ENCODE measurements around the gene SCN5A.

SCN5A gene

GRCh38 chr3:38543586-38543985 is 105.9 kb downstream of the SCN5A start:
- Histone ChIP-seq H3K36me3 (no peaks in the 10 kb centered on the region), H3K9me3 (replicated peaks in 1 of 11) (no peaks in the 10 kb centered on the region), H4K20me1 (peaks cover 0 to 53% (median 28%) of the 10 kb centered on the region in 11 experiments; a peak in 15 of 22 replicates), H3K27ac (no peak overlapping the region), H3K4me2 (peak overlapping the region in 4 of 11 experiments; percentile 86 to 94 (median 90); a peak in 5 of 22 replicates), H3K4me3 (no peak overlapping the region), H3K27me3 (peaks cover 0 to 20% (median 16%) of the 10 kb centered on the region in 11 experiments; a peak in 14 of 22 replicates), H3K4me1 (peaks cover 14 to 42% (median 34%) of the 10 kb centered on the region in 10 experiments), H3K9ac (no peak overlapping the region)
- TF ChIP-seq Cebpa-rat (IDR thresholded peaks at IDR 0.05), result no peak

DNA sequence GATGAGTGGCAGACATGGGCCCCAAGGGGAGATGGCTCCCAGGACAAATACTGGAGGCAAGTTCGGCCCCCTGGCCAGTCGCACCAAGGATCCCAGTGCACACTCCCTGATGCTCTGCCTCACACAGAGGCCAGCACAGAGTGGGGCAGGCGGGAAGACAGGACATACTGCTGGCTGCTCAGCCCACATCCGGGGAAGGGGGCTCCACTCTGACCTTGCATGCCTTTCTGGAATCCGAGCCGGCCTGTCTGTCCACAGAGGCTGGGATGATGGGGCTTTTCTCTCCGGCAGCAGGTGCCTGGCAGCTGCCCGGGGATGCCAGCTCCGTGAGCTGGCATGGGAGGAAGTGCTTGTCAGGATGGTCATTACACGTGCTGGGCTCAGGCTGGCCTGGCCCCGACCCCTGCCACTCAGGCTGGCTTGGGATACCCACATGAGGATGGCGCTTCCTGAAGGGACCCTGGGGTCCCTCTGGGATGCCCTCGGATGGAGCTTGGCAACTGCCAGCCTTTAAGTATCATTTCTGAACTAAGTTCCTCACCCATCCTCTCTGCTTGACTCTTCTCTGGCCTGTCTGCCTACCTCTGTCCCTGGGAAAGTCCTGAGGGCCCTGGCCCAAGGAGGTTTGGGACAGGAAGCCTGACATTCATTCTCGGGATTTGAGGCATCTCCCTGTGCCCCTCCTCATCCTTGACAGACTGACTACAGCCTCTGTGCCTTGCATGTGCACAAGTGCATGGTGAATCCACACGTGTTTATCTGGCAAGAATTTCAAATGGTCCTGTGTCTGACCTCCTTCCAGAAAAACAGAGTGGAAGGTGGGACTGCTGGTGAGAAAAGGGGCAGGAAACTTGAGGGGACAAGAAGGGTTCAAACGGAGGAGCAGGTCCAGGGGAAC is 106.8 kb downstream of the SCN5A start:
- H3K4me3 ChIP-seq, result no peak overlapping the region; a peak in 3 of 20 replicates

GRCh38 chr3:38541806-38542205 is 107.7 kb downstream of the SCN5A start:
- peaks cover 0 to 7% (median under 1%) of the 10 kb centered on the region in 11 experiments; a peak in 5 of 22 replicates for H3K36me3 ChIP-seq
- TF ChIP-seq Cebpa-rat (IDR thresholded peaks at IDR 0.05), result no peak
- H3K9ac ChIP-seq, result 0 out of 22 replicates have a peak overlapping the region, but pooled peaks of 1 of the 11 experiments have one; percentile 30
- peaks cover 0 to 58% (median 28%) of the 10 kb centered on the region in 11 experiments; a peak in 15 of 22 replicates for H4K20me1 ChIP-seq
- H3K4me1 ChIP-seq, result peaks cover 14 to 31% (median 25%) of the 10 kb centered on the region in 10 experiments
- no peaks in the 10 kb centered on the region for H3K9me3 ChIP-seq (replicated peaks in 1 of 11)
- no peak overlapping the region for H3K27ac ChIP-seq
- peak overlapping the region; percentile 56 to 94 (median 85) for H3K4me2 ChIP-seq
- H3K27me3 ChIP-seq, result peaks cover 0 to 20% (median 16%) of the 10 kb centered on the region in 11 experiments; a peak in 14 of 22 replicates
- H3K4me3 ChIP-seq, result no peak overlapping the region; a peak in 3 of 20 replicates

More for the DNA sequence above, 106.8 kb downstream of the SCN5A start:
- peaks cover 0 to 20% (median 16%) of the 10 kb centered on the region in 11 experiments; a peak in 14 of 22 replicates for H3K27me3 ChIP-seq
- H3K27ac ChIP-seq, result no peak overlapping the region
- H3K36me3 ChIP-seq, result no peaks in the 10 kb centered on the region; a peak in 2 of 22 replicates
- no peaks in the 10 kb centered on the region for H3K9me3 ChIP-seq (replicated peaks in 1 of 11)
- H3K4me2 ChIP-seq, result peak overlapping the region in 10 of 11 experiments; percentile 56 to 94 (median 86); a peak in 19 of 22 replicates
- 0 out of 22 replicates have a peak overlapping the region, but pooled peaks of 1 of the 11 experiments have one; percentile 27 for H3K9ac ChIP-seq
- TF ChIP-seq Cebpa-rat (IDR thresholded peaks at IDR 0.05), result no peak
- H4K20me1 ChIP-seq, result peaks cover 0 to 58% (median 28%) of the 10 kb centered on the region in 11 experiments; a peak in 15 of 22 replicates
- H3K4me1 ChIP-seq, result peaks cover 14 to 32% (median 26%) of the 10 kb centered on the region in 10 experiments

GRCh38 chr3:38538773-38539353 is 110.6 kb downstream of the SCN5A start:
- Histone ChIP-seq H4K20me1 (peaks cover 0 to 57% (median 28%) of the 10 kb centered on the region in 11 experiments; a peak in 15 of 22 replicates), H3K4me3 (no peak overlapping the region), H3K27me3 (peaks cover 0 to 17% (median 16%) of the 10 kb centered on the region in 11 experiments; a peak in 14 of 22 replicates), H3K9ac (no peak overlapping the region), H3K27ac (no peak overlapping the region), H3K4me1 (peaks cover 14 to 31% (median 25%) of the 10 kb centered on the region in 10 experiments), H3K36me3 (peaks cover 0 to 30% (median 11%) of the 10 kb centered on the region in 11 experiments; a peak in 13 of 22 replicates), H3K9me3 (replicated peaks in 1 of 11) (peaks cover 0 to 12% (median 0%) of the 10 kb centered on the region in 11 experiments; a peak in 2 of 22 replicates), H3K4me2 (no peak overlapping the region)
- no peak for TF ChIP-seq Cebpa-rat (IDR thresholded peaks at IDR 0.05)

DNA sequence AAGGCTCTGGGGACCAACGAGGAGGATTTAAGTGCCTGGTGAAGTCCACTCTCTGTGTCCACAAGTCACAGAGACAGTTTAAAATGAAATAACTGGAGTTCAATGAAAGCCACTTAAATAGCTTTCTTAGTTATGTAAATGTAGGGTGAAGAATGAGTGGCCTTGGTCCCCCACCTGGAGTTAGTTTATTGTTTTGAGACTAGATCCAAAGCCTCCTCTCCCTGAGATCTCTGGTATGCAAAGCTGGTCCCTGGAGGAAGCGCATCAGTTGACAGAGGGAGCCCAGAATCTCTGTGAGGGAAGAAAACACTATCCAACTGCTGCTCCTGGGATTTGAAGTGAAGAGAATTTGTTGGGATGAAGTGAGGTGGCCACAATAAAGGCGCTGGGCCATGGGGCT is 112.8 kb downstream of the SCN5A start:
- Histone ChIP-seq H3K4me2 (no peak overlapping the region), H3K4me3 (no peak overlapping the region), H3K4me1 (peaks cover 5 to 10% (median 8%) of the 10 kb centered on the region in 10 experiments), H3K36me3 (peaks cover 0 to 33% (median 15%) of the 10 kb centered on the region in 11 experiments; a peak in 14 of 22 replicates), H4K20me1 (peaks cover 0 to 49% (median 8%) of the 10 kb centered on the region in 11 experiments; a peak in 14 of 22 replicates), H3K9ac (no peak overlapping the region), H3K27ac (no peak overlapping the region), H3K9me3 (replicated peaks in 1 of 11) (peaks cover 0 to 12% (median 0%) of the 10 kb centered on the region in 11 experiments; a peak in 2 of 22 replicates), H3K27me3 (no peaks in the 10 kb centered on the region)
- no peak for TF ChIP-seq Cebpa-rat (IDR thresholded peaks at IDR 0.05)

DNA sequence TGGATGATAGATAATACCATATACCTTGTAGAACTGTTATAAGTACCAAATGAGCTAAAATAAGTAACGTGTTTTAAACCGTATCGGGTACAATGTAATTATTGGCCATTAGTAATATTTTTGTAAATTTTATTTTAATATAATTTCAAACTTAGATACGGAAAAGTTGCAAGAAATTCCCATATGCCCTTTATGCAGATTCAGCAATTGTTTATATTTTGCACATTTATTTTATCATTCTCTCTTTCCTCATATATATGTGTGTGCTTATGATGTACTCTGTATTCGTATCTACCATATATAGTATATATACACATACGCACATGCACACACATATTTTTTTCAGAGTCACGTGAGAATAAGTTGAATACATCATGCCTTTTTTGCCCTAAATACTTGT is 114.9 kb downstream of the SCN5A start:
- no peak overlapping the region for H3K4me3 ChIP-seq
- H3K4me1 ChIP-seq, result peaks cover 0 to 4% (median 0%) of the 10 kb centered on the region in 10 experiments; a peak in 1 of 20 replicates
- H3K9me3 ChIP-seq (replicated peaks in 1 of 11), result peaks cover 0 to 12% (median 0%) of the 10 kb centered on the region in 11 experiments; a peak in 2 of 22 replicates
- H3K4me2 ChIP-seq, result no peak overlapping the region
- H3K9ac ChIP-seq, result no peak overlapping the region
- no peak for TF ChIP-seq Cebpa-rat (IDR thresholded peaks at IDR 0.05)
- H4K20me1 ChIP-seq, result peaks cover 0 to 28% (median 3%) of the 10 kb centered on the region in 11 experiments; a peak in 9 of 22 replicates
- peaks cover 0 to 47% (median 24%) of the 10 kb centered on the region in 11 experiments; a peak in 17 of 22 replicates for H3K36me3 ChIP-seq
- H3K27me3 ChIP-seq, result no peaks in the 10 kb centered on the region
- no peak overlapping the region for H3K27ac ChIP-seq

DNA sequence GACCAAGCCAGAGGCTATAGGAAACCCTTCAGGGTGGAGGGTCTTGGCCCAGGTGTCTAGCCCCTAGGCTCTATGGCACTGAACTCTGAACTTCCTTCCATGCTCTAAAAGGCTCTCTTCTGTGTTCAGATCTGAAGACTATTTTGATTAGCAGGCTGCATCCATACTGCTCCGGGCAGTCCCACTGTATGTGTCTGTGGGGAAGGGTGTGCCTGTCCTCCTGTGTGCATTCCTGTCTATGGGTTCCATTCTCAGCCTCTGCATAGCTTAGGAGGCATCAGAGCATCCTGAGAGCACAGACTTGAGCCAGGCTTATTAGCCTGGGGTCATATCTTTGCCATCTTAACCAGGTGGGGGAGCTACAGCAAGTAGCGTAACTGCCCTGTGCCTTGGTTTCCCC is 115.3 kb downstream of the SCN5A start:
- no peak overlapping the region for H3K9ac ChIP-seq
- no peak overlapping the region for H3K4me3 ChIP-seq
- H3K36me3 ChIP-seq, result peaks cover 0 to 51% (median 28%) of the 10 kb centered on the region in 11 experiments; a peak in 17 of 22 replicates
- H3K4me1 ChIP-seq, result peaks cover 0 to 4% (median 0%) of the 10 kb centered on the region in 10 experiments; a peak in 1 of 20 replicates
- H4K20me1 ChIP-seq, result peaks cover 0 to 24% (median 2%) of the 10 kb centered on the region in 11 experiments; a peak in 9 of 22 replicates
- TF ChIP-seq Cebpa-rat (IDR thresholded peaks at IDR 0.05), result no peak
- H3K4me2 ChIP-seq, result no peak overlapping the region
- H3K27me3 ChIP-seq, result no peaks in the 10 kb centered on the region
- no peak overlapping the region for H3K27ac ChIP-seq
- H3K9me3 ChIP-seq (replicated peaks in 1 of 11), result peaks cover 0 to 12% (median 0%) of the 10 kb centered on the region in 11 experiments; a peak in 2 of 22 replicates

DNA sequence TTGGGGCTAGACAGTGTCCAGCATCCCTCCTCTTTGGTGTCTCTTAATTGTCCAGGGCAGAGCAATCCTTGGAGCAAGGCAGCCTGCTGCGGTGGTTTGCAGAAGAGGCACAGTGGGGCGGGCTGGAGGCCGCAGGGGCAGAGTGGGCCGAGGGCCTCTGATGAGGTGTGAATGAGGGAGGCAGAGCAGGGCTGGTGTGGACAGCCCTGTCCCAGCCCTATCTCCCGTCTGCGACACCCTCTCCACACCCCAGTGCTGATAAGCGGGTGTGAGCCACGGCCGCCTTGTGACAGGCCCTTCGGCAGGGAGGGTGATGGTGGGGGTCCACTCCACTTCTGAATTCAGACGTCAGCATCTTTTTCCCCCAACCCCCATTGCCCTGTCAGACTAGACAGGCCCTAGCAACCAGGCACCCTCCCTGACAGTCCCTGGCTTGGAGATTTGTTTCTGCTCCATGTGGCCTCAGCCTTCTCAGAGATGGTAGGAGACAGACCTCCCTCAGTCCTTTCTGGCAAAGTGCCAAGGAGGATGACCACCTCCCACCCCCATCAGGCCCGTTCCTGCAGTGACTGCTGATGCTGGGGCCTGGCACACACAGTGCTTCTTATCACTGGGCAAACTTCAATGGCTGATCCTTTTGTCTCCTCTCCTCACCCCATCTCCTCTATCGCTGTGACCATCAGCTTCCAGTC is 116.1 kb downstream of the SCN5A start:
- Histone ChIP-seq H3K36me3 (peaks cover under 1 to 54% (median 30%) of the 10 kb centered on the region in 11 experiments; a peak in 18 of 22 replicates), H3K4me3 (no peak overlapping the region), H3K4me2 (no peak overlapping the region), H3K9ac (no peak overlapping the region), H4K20me1 (peaks cover 0 to 19% (median under 1%) of the 10 kb centered on the region in 11 experiments; a peak in 7 of 22 replicates), H3K9me3 (replicated peaks in 1 of 11) (peaks cover 0 to 12% (median 0%) of the 10 kb centered on the region in 11 experiments; a peak in 2 of 22 replicates), H3K27me3 (no peaks in the 10 kb centered on the region), H3K4me1 (peaks cover 0 to 4% (median 0%) of the 10 kb centered on the region in 10 experiments; a peak in 1 of 20 replicates), H3K27ac (no peak overlapping the region)
- no peak for TF ChIP-seq Cebpa-rat (IDR thresholded peaks at IDR 0.05)

Measured in BLaER1 treated with 17β-estradiol and CSF1 and Interleukin-3, amounts not matched to agents 10 nM and 100 nM (cell line).